ENCODE results near the gene HDLBP. TPM values are rescaled to one million over a fixed set of nuclear protein-coding genes. Genes with fewer than 3 reads are reported as not detected.

The HDLBP gene
- total RNA-seq, 1 donor from 2014 or later = 490 TPM

- DNase-seq (ENCODE audit: low spot score) (no peak), ATAC-seq (no peak)
Measured at GRCh38 chr2:241179899-241180298, 135.6 kb downstream of the HDLBP start.

GRCh38 chr2:241178961-241179360, 136.5 kb downstream of the HDLBP start:
- ATAC-seq = no peak
- no peak for DNase-seq (ENCODE audit: low spot score)

GRCh38 chr2:241177526-241178334, 137.7 kb downstream of the HDLBP start:
- DNase-seq (ENCODE audit: low spot score) = no peak
- no peak for ATAC-seq

Other genes starting within 250 kb of the HDLBP start
- 15.4 TPM for gene MTERF4, start 213.4 kb downstream of the HDLBP start, total RNA-seq
- 5.0 TPM for gene PASK, start 166.2 kb downstream of the HDLBP start, total RNA-seq
- gene PPP1R7, start 165.2 kb downstream of the HDLBP start, total RNA-seq = 25.6 TPM
- 1.3 TPM for gene ANO7, start 127.0 kb downstream of the HDLBP start, total RNA-seq
- 74.5 TPM for gene SEPTIN2, start 253 bp upstream of the HDLBP start, total RNA-seq
- gene FARP2, start 40.6 kb upstream of the HDLBP start, total RNA-seq = 27.6 TPM
- gene STK25, start 192.9 kb upstream of the HDLBP start, total RNA-seq = 65.5 TPM
- 95.8 TPM for gene BOK, start 243.1 kb upstream of the HDLBP start, total RNA-seq